Liver (tissue), 9 donors: ENCODE measurements around the gene VAC14. TPM values are rescaled to one million over a fixed set of nuclear protein-coding genes. Genes with fewer than 3 reads are reported as not detected.

Experiments used
- DNase-seq: peaks from one replicate; pipeline ENCODE4 v3.0.0-alpha.2; 2017; ENCODE audit warnings: low spot score
- H3K27ac ChIP-seq, 2 donors: one replicate each; pipeline ENCODE4 v1.7.0; 2013; ENCODE audit warnings: inconsistent platforms in 2 of 2, low read length in 2 of 2, control low read depth in 1 of 2, low read depth in 1 of 2, mild to moderate bottlenecking in 1 of 2
- H3K27me3 ChIP-seq, 4 donors: one replicate each; pipeline versions ENCODE4 v1.6.1 to v1.7.0; 2013; ENCODE audit warnings: low read length in 3 of 4, inconsistent platforms in 1 of 4, mild to moderate bottlenecking in 1 of 4, moderate library complexity in 1 of 4; ENCODE audit not compliant: control insufficient read depth in 4 of 4, insufficient read depth in 4 of 4
- H3K36me3 ChIP-seq, 4 donors: one replicate each; pipeline versions ENCODE4 v1.6.1 to v1.7.0; 2013; ENCODE audit warnings: low read length in 3 of 4, mild to moderate bottlenecking in 3 of 4, low read depth in 1 of 4, moderate library complexity in 1 of 4; ENCODE audit not compliant: control insufficient read depth in 4 of 4, insufficient read depth in 3 of 4
- H3K4me1 ChIP-seq, 4 donors: one replicate each; pipeline versions ENCODE4 v1.6.1 to v1.7.0; 2013; ENCODE audit warnings: low read length in 3 of 4, mild to moderate bottlenecking in 3 of 4, moderate library complexity in 1 of 4; ENCODE audit not compliant: control insufficient read depth in 4 of 4, insufficient read depth in 4 of 4
- H3K4me3 ChIP-seq, 3 donors: one replicate each; pipeline versions ENCODE4 v1.6.1 to v1.7.0; 2013; ENCODE audit warnings: low read length in 3 of 3, control low read depth in 1 of 3, low read depth in 1 of 3, mild to moderate bottlenecking in 1 of 3
- H3K9ac ChIP-seq, 2 donors: one replicate each; pipeline ENCODE4 v1.7.0; 2013; ENCODE audit warnings: low read length in 2 of 2, mild to moderate bottlenecking in 2 of 2, moderate library complexity in 2 of 2, control low read depth in 1 of 2, low read depth in 1 of 2
- H3K9me3 ChIP-seq, 4 donors: one replicate each; pipeline versions ENCODE4 v1.6.1 to v1.7.0; 2013; ENCODE audit warnings: low read length in 3 of 4; ENCODE audit not compliant: control insufficient read depth in 4 of 4
- EGR1 ChIP-seq, 2 donors: IDR thresholded peaks; 2 replicates each; pipeline ENCODE4 v1.6.1; 2016 to 2018; ENCODE audit warnings: antibody characterized with exemption in 2 of 2, low read depth in 2 of 2
- GABPA ChIP-seq, 2 donors: IDR thresholded peaks in 1 of 2; conservative IDR thresholded peaks in 1 of 2; 2 replicates each; pipeline ENCODE4 v1.6.1; 2016; ENCODE audit warnings: antibody characterized with exemption in 2 of 2, mild to moderate bottlenecking in 1 of 2, moderate library complexity in 1 of 2
- HNF4G ChIP-seq: IDR thresholded peaks from 2 replicates; pipeline ENCODE4 v1.6.1; 2016; ENCODE audit warnings: antibody characterized with exemption
- JUND ChIP-seq, 2 donors: IDR thresholded peaks; 2 replicates each; pipeline ENCODE4 v1.6.1; 2016; ENCODE audit warnings: antibody characterized with exemption in 2 of 2
- NR2F2 ChIP-seq: IDR thresholded peaks from 2 replicates; pipeline ENCODE4 v1.6.1; 2016; ENCODE audit warnings: antibody characterized with exemption
- RAD21 ChIP-seq, 2 donors: IDR thresholded peaks; 2 replicates each; pipeline ENCODE4 v1.6.1; 2016; ENCODE audit warnings: antibody characterized with exemption in 2 of 2, mild to moderate bottlenecking in 2 of 2
- RXRA ChIP-seq, 2 donors: IDR thresholded peaks; 2 replicates each; pipeline ENCODE4 v1.6.1; 2017 to 2018; ENCODE audit warnings: antibody characterized with exemption in 2 of 2, mild to moderate bottlenecking in 1 of 2
- SP1 ChIP-seq: IDR thresholded peaks from 2 replicates; pipeline ENCODE4 v1.6.1; 2018; ENCODE audit warnings: antibody characterized with exemption, mild to moderate bottlenecking
- TAF1 ChIP-seq: conservative IDR thresholded peaks from 2 replicates; pipeline ENCODE4 v1.6.1; 2016; ENCODE audit warnings: antibody characterized with exemption, mild to moderate bottlenecking
- WGBS: extraction: QIAGEN DNeasy Blood & Tissue Kit; methylation state at CpG from one replicate; pipeline ENCODE4 v1.1.7; 2013; 5-methylcytosine and 5-hydroxymethylcytosine counted together
- polyA plus RNA-seq, 2 donors: library from polyadenylated mRNA; stranded (reverse) in 1 of 2; unstranded in 1 of 2; fragments of 200-250 nt in 1 of 2; fragments of >200 nt in 1 of 2; fragmentation: Nextera tagmentation in 1 of 2; extraction: Ambion mirVana in 1 of 2; gene quantifications; one replicate each; pipeline versions ENCODE4 v1.2.1 to v1.2.3, GENCODE V29; 2013 to 2015
- total RNA-seq, 2 donors: library from RNA; depleted of rRNA; stranded (reverse); fragments of >200 nt; gene quantifications; one replicate each; pipeline ENCODE4 v1.2.3, GENCODE V29; 2014
- TF ChIP-seq, protein P1 (sequence below): IDR thresholded peaks from 2 replicates; pipeline ENCODE4 v1.6.1; 2016; ENCODE audit warnings: antibody characterized with exemption
- TF ChIP-seq, protein P2 (sequence below): IDR thresholded peaks from 2 replicates; pipeline ENCODE4 v1.6.1; 2016; ENCODE audit warnings: antibody characterized with exemption
- TF ChIP-seq, protein P3 (sequence below): fragments of 150-350 bp; IDR thresholded peaks from 2 replicates; pipeline ENCODE4 v1.5.1; 2017; ENCODE audit warnings: improper control_type of control experiment, low read depth, low read length; ENCODE audit not compliant: missing input control
- TF ChIP-seq, protein P4 (sequence below): IDR thresholded peaks from 2 replicates; pipeline ENCODE4 v1.6.1; 2016; ENCODE audit warnings: antibody characterized with exemption
- TF ChIP-seq, protein P5 (sequence below): IDR thresholded peaks from 2 replicates; pipeline ENCODE4 v1.6.1; 2016; ENCODE audit warnings: antibody characterized with exemption, mild to moderate bottlenecking
- donor health status: healthy.
- donor health status: healthy.
- donor health status: healthy.
- donor health status: healthy.
- donor health status: healthy.

VAC14 gene
- total and polyA plus RNA-seq, 4 donors, result 16.7 to 29.8 (median 20.5) TPM

DNA sequence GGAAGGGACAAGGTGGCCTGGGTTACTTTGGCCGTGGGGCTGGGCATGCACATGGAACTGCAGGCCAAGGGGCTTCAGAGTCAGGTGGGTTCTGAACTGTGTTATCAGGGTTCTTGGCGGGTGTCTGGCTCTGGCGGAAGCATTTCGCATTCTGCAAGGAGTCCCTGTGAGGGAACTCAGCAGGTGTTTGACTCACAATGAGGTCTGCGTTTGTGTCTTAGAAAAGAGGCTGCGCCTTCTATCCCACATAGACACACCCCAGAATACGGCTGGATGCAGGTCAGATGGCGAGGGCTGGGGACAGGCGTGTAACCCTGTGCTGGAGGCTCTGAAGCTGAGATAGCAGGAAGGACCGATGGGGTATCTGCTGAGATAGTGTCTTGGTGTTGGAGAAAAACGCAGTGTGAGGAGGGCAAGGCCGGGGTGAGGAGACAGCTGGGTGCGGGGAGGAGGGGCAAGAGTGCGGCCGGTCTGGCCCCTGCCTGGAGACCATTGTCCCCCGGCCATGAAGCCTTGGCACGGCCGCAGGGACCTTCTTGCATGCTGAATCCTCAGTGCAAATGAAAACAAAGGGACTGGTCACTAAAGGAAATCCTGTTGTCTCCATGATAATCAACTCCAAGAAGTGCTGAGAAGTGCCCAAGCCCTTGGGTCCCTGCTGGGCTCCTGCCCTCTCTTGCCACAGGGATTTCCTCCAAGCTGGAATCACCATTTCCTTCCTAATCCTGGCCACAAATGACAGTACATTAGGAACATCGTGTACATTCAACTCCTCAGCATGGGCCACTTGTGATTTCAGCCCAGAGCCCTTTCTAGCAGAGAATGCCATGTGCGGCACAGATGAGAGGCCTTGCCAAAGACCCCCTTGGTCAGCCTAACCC, 92.4 kb downstream of the VAC14 start:
- DNase-seq, result no peak
- TF ChIP-seq, protein P1, sequence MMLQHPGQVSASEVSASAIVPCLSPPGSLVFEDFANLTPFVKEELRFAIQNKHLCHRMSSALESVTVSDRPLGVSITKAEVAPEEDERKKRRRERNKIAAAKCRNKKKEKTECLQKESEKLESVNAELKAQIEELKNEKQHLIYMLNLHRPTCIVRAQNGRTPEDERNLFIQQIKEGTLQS, result no peak
- TF ChIP-seq SP1, result no peak
- no peak for TF ChIP-seq TAF1
- TF ChIP-seq HNF4G, result no peak
- no peak for TF ChIP-seq RXRA (IDR thresholded peaks at IDR 0.05)
- TF ChIP-seq, protein P2, sequence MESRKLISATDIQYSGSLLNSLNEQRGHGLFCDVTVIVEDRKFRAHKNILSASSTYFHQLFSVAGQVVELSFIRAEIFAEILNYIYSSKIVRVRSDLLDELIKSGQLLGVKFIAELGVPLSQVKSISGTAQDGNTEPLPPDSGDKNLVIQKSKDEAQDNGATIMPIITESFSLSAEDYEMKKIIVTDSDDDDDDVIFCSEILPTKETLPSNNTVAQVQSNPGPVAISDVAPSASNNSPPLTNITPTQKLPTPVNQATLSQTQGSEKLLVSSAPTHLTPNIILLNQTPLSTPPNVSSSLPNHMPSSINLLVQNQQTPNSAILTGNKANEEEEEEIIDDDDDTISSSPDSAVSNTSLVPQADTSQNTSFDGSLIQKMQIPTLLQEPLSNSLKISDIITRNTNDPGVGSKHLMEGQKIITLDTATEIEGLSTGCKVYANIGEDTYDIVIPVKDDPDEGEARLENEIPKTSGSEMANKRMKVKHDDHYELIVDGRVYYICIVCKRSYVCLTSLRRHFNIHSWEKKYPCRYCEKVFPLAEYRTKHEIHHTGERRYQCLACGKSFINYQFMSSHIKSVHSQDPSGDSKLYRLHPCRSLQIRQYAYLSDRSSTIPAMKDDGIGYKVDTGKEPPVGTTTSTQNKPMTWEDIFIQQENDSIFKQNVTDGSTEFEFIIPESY, result no peak
- TF ChIP-seq, protein P3, sequence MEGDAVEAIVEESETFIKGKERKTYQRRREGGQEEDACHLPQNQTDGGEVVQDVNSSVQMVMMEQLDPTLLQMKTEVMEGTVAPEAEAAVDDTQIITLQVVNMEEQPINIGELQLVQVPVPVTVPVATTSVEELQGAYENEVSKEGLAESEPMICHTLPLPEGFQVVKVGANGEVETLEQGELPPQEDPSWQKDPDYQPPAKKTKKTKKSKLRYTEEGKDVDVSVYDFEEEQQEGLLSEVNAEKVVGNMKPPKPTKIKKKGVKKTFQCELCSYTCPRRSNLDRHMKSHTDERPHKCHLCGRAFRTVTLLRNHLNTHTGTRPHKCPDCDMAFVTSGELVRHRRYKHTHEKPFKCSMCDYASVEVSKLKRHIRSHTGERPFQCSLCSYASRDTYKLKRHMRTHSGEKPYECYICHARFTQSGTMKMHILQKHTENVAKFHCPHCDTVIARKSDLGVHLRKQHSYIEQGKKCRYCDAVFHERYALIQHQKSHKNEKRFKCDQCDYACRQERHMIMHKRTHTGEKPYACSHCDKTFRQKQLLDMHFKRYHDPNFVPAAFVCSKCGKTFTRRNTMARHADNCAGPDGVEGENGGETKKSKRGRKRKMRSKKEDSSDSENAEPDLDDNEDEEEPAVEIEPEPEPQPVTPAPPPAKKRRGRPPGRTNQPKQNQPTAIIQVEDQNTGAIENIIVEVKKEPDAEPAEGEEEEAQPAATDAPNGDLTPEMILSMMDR, result no peak
- no peak for TF ChIP-seq NR2F2
- TF ChIP-seq JUND (IDR thresholded peaks at IDR 0.05), result no peak
- no peak for TF ChIP-seq EGR1 (IDR thresholded peaks at IDR 0.05; ENCODE audit: low read depth in 2 of 2)
- Histone ChIP-seq H3K4me1 (peaks cover 15 to 34% (median 27%) of the 10 kb centered on the region in 4 donors), H3K27me3 (no peaks in the 10 kb centered on the region), H3K9ac (no peak overlapping the region), H3K27ac (no peak overlapping the region), H3K4me3 (no peak overlapping the region), H3K36me3 (no peaks in the 10 kb centered on the region), H3K9me3 (no peaks in the 10 kb centered on the region)
- 83% methylated on average over 20 of the region's 20 CpGs for WGBS

DNA sequence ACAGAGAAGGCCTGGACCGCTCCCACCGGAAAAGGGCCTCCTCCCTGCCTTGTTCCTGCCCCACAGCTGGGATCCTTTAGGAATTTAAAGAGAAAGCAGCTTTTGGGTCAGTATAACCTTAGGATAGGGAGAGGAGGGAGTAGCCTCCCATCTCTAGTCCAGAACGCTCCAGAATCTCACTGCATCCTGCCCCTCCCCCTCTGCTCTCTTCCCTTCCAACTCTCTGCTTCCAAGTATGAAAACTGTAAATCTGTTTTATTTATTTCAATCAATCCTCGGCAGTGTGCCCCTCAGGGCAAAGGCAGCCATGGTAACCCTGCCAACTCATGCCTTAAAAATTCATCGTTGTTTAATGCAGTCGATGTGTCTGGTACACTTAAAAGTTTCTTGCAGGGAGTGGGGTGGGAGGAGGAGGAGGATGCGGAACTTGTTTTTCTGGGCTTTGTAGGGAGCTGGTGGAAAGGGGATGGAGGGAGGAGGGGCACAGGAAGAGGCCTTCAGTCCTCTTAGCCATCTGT, 94.0 kb downstream of the VAC14 start:
- Histone ChIP-seq H3K9me3 (no peaks in the 10 kb centered on the region), H3K4me1 (peaks cover 25 to 50% (median 41%) of the 10 kb centered on the region in 4 donors), H3K27ac (no peak overlapping the region), H3K27me3 (no peaks in the 10 kb centered on the region), H3K36me3 (no peaks in the 10 kb centered on the region), H3K4me3 (no peak overlapping the region), H3K9ac (no peak overlapping the region)
- TF ChIP-seq, protein P4, sequence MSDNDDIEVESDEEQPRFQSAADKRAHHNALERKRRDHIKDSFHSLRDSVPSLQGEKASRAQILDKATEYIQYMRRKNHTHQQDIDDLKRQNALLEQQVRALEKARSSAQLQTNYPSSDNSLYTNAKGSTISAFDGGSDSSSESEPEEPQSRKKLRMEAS, result no peak
- TF ChIP-seq JUND (IDR thresholded peaks at IDR 0.05) (no peak), GABPA (IDR thresholded peaks at IDR 0.05 in 1 of 2, conservative IDR thresholded peaks at IDR 0.05 in 1 of 2) (no peak), TAF1 (no peak), EGR1 (IDR thresholded peaks at IDR 0.05; ENCODE audit: low read depth in 2 of 2) (no peak), RXRA (IDR thresholded peaks at IDR 0.05) (no peak), RAD21 (IDR thresholded peaks at IDR 0.05) (no peak), NR2F2 (no peak)
- TF ChIP-seq, protein P5, sequence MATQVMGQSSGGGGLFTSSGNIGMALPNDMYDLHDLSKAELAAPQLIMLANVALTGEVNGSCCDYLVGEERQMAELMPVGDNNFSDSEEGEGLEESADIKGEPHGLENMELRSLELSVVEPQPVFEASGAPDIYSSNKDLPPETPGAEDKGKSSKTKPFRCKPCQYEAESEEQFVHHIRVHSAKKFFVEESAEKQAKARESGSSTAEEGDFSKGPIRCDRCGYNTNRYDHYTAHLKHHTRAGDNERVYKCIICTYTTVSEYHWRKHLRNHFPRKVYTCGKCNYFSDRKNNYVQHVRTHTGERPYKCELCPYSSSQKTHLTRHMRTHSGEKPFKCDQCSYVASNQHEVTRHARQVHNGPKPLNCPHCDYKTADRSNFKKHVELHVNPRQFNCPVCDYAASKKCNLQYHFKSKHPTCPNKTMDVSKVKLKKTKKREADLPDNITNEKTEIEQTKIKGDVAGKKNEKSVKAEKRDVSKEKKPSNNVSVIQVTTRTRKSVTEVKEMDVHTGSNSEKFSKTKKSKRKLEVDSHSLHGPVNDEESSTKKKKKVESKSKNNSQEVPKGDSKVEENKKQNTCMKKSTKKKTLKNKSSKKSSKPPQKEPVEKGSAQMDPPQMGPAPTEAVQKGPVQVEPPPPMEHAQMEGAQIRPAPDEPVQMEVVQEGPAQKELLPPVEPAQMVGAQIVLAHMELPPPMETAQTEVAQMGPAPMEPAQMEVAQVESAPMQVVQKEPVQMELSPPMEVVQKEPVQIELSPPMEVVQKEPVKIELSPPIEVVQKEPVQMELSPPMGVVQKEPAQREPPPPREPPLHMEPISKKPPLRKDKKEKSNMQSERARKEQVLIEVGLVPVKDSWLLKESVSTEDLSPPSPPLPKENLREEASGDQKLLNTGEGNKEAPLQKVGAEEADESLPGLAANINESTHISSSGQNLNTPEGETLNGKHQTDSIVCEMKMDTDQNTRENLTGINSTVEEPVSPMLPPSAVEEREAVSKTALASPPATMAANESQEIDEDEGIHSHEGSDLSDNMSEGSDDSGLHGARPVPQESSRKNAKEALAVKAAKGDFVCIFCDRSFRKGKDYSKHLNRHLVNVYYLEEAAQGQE, result no peak
- TF ChIP-seq, protein P3, result no peak
- DNase-seq, result no peak
- WGBS, result 78% methylated on average over 7 of the region's 7 CpGs
